HCT116 (cell line): ENCODE results near the gene MCUR1. TPM values are rescaled to one million over a fixed set of nuclear protein-coding genes. Genes with fewer than 3 reads are reported as not detected.

Experiments
- ATAC-seq: fragments of 200-7000 bp; cut with Tn5 transposase; 2 replicates; pipeline ENCODE4 v1.9.1; 2020; ENCODE audit warnings: mild to moderate bottlenecking, moderate library complexity
- BruUV-seq: library from RNA; stranded (reverse); fragments of 400-500 nt; replicated peaks from 2 replicates; lab custom pipeline; 2021; lab: Mats Ljungman, UMichigan
- CTCF ChIA-PET: fragments of 300-600 bp; sonication (Branson Sonifier 250); formaldehyde crosslinking; loops from one replicate; lab custom pipeline; 2021; ENCODE audit warnings: antibody characterized with exemption; lab: Charles Lee
- POLR2A ChIA-PET: fragments of 300-600, 350-600 bp; sonication (Branson Sonifier 250); formaldehyde crosslinking; loops from one replicate; lab custom pipeline; 2021; ENCODE audit warnings: antibody characterized with exemption; lab: Charles Lee
- RAD21 ChIA-PET, 2 experiments: fragments of 300-600 bp; sonication (Branson Sonifier 250); formaldehyde crosslinking; loops; one replicate each; lab custom pipeline; 2023; ENCODE audit warnings: low total read pairs in 2 of 2; ENCODE audit not compliant: uncharacterized antibody in 2 of 2, unreplicated experiment in 2 of 2, low non-redundant PET in 1 of 2; lab: Charles Lee
- DNase-seq: peaks from one replicate; pipeline ENCODE4 v3.0.0-alpha.2; 2010; ENCODE audit warnings: low read depth, low spot score
- H2AFZ ChIP-seq: fragments of 200-600 bp; shearing (Covaris generic), sonication (generic); 2 replicates; pipeline ENCODE4 v1.6.1; 2017; ENCODE audit warnings: low read depth, mixed run types, mixed read lengths, antibody characterized with exemption, low read length; ENCODE audit not compliant: poor library complexity, severe bottlenecking
- H3K27ac ChIP-seq: 2 replicates; pipeline ENCODE4 v1.5.1; 2012; ENCODE audit warnings: low read depth, low read length
- H3K27me3 ChIP-seq: fragments of 200-600 bp; sonication (generic); 2 replicates; pipeline ENCODE4 v1.6.1; 2016; ENCODE audit warnings: mixed run types, low read length, mixed read lengths; ENCODE audit not compliant: insufficient read depth
- H3K36me3 ChIP-seq, 2 experiments: fragments of 200-500 bp in 1 of 2; fragments of 200-600 bp in 1 of 2; sonication (Bioruptor generic) in 1 of 2; sonication (generic) in 1 of 2; 2 replicates each; pipeline versions ENCODE4 v1.5.1 to v1.6.1; 2014 to 2016; ENCODE audit warnings: low read length in 2 of 2, inconsistent platforms in 1 of 2, mixed read lengths in 1 of 2, mixed run types in 1 of 2; ENCODE audit not compliant: insufficient read depth in 2 of 2, control insufficient read depth in 1 of 2
- H3K4me1 ChIP-seq, 2 experiments: fragments of 200-600 bp in 1 of 2; sonication (generic) in 1 of 2; 2 replicates each; pipeline versions ENCODE4 v1.5.1 to v1.6.1; 2012 to 2017; ENCODE audit warnings: low read length in 2 of 2, inconsistent platforms in 1 of 2, mild to moderate bottlenecking in 1 of 2, mixed read lengths in 1 of 2, mixed run types in 1 of 2, moderate library complexity in 1 of 2; ENCODE audit not compliant: insufficient read depth in 2 of 2, control insufficient read depth in 1 of 2
- H3K4me2 ChIP-seq: fragments of 200-600 bp; sonication (generic); 2 replicates; pipeline ENCODE4 v1.6.1; 2017; ENCODE audit warnings: mixed run types, low read length, mixed read lengths
- H3K4me3 ChIP-seq, 2 experiments: fragments of 200-600 bp in 1 of 2; sonication (generic) in 1 of 2; replicated peaks in 1 of 2; 2 replicates each; pipeline ENCODE4 v1.5.1; 2011 to 2016; ENCODE audit warnings: low read length in 2 of 2, control low read depth in 1 of 2, low read depth in 1 of 2, mild to moderate bottlenecking in 1 of 2, mixed read lengths in 1 of 2, mixed run types in 1 of 2
- H3K79me2 ChIP-seq: fragments of 200-600 bp; sonication (generic); 2 replicates; pipeline ENCODE4 v1.6.1; 2017; ENCODE audit warnings: mild to moderate bottlenecking, mixed run types, low read length, moderate library complexity, mixed read lengths; ENCODE audit not compliant: insufficient read depth
- H3K9ac ChIP-seq: fragments of 200-600 bp; sonication (generic); 2 replicates; pipeline ENCODE4 v1.6.1; 2016; ENCODE audit warnings: low read length, mixed read lengths
- H3K9me2 ChIP-seq: fragments of 200-600 bp; sonication (generic), shearing (Covaris generic); 2 replicates; pipeline ENCODE4 v1.6.1; 2017; ENCODE audit warnings: mixed run types, mild to moderate bottlenecking, moderate library complexity; ENCODE audit not compliant: insufficient read depth
- H3K9me3 ChIP-seq, 2 experiments: fragments of 200-500 bp in 1 of 2; fragments of 200-600 bp in 1 of 2; sonication (Bioruptor generic) in 1 of 2; sonication (generic) in 1 of 2; 2 replicates each; pipeline ENCODE4 v1.6.1; 2014 to 2017; ENCODE audit warnings: low read length in 2 of 2, mixed read lengths in 2 of 2, inconsistent platforms in 1 of 2, low read depth in 1 of 2, mild to moderate bottlenecking in 1 of 2, mixed run types in 1 of 2, moderate library complexity in 1 of 2; ENCODE audit not compliant: control insufficient read depth in 1 of 2, insufficient read depth in 1 of 2
- H4K20me1 ChIP-seq: fragments of 200-600 bp; sonication (generic), shearing (Covaris generic); 2 replicates; pipeline ENCODE4 v1.6.1; 2017; ENCODE audit warnings: mixed run types, mild to moderate bottlenecking, moderate library complexity; ENCODE audit not compliant: insufficient read depth
- ATF3 ChIP-seq: IDR thresholded peaks from 2 replicates; pipeline ENCODE4 v1.6.1; 2012
- CEBPB ChIP-seq: IDR thresholded peaks from 2 replicates; pipeline ENCODE4 v1.6.1; 2012; ENCODE audit warnings: low read depth
- EGR1 ChIP-seq: IDR thresholded peaks from 2 replicates; pipeline ENCODE4 v1.6.1; 2012; ENCODE audit warnings: low read depth
- EZH2phosphoT487 ChIP-seq: fragments of 200-600 bp; IDR thresholded peaks from 2 replicates; pipeline ENCODE4 v1.6.1; 2018; ENCODE audit warnings: antibody characterized with exemption, borderline replicate concordance
- JUND ChIP-seq: IDR thresholded peaks from 2 replicates; pipeline ENCODE4 v1.6.1; 2012
- MAX ChIP-seq: IDR thresholded peaks from 2 replicates; pipeline ENCODE4 v1.6.1; 2012
- REST ChIP-seq: IDR thresholded peaks from 2 replicates; pipeline ENCODE4 v1.6.1; 2012; ENCODE audit warnings: low read depth
- ZBTB33 ChIP-seq: IDR thresholded peaks from 2 replicates; pipeline ENCODE4 v1.6.1; 2011; ENCODE audit warnings: mild to moderate bottlenecking, low read length, moderate library complexity; ENCODE audit not compliant: insufficient replicate concordance; ENCODE audit errors: extremely low read depth
- ZFX ChIP-seq: fragments of 450-650 bp; IDR thresholded peaks from 2 replicates; pipeline ENCODE4 v1.6.1; 2017
- ZNF274 ChIP-seq: fragments of 200-500 bp; sonication (Bioruptor generic); IDR thresholded peaks from 2 replicates; pipeline ENCODE4 v1.6.1; 2014; ENCODE audit warnings: mild to moderate bottlenecking, low read depth, low read length, inconsistent platforms
- intact Hi-C: fragments of 100-400 bp; cut with micrococcal nuclease; formaldehyde crosslinking; loops from 2 replicates; pipeline ENCODE4 v1.10.0; 2022
- total RNA-seq: library from RNA; stranded (reverse); gene quantifications from one replicate; pipeline ENCODE4 v1.2.1, GENCODE V29; 2021; ENCODE audit not compliant: unreplicated experiment

Gene MCUR1
- total RNA-seq, 1 experiment from 2014 or later = 33.2 TPM

GRCh38 chr6:13808801-13809200 lies 5.6 kb downstream of the MCUR1 start:
- Histone ChIP-seq H3K36me3 (peaks cover 0 to 8% of the 10 kb centered on the region in 2 experiments; a peak in 1 of 4 replicates), H3K4me2 (no peak overlapping the region), H3K27me3 (no peaks in the 10 kb centered on the region), H3K79me2 (peaks cover 55% of the 10 kb centered on the region), H2AFZ (no peak overlapping the region), H3K9ac (no peak overlapping the region), H4K20me1 (no peaks in the 10 kb centered on the region; the same call in 1 of the 2 replicates), H3K9me3 (no peaks in the 10 kb centered on the region), H3K27ac (no peak overlapping the region), H3K4me1 (peaks cover 0 to 7% of the 10 kb centered on the region in 2 experiments; a peak in 3 of 4 replicates), H3K9me2 (no peaks in the 10 kb centered on the region), H3K4me3 (no peak overlapping the region)
- intact Hi-C loops = no loop called here
- POLR2A ChIA-PET = no interaction called here
- DNase-seq = no peak
- TF ChIP-seq ZNF274 (no peak), ZBTB33 (no peak), MAX (no peak), REST (no peak), CEBPB (no peak), EGR1 (no peak), EZH2phosphoT487 (no peak), ZFX (no peak), ATF3 (no peak), JUND (no peak)
- CTCF ChIA-PET = interaction anchor here (1.0 kb wide), 1 partner anchor 258 kb away, joined by 3 read pairs; no protein-coding TSS in a partner anchor
- no TSS peak for BruUV-seq
- ATAC-seq = no peak
- RAD21 ChIA-PET = no interaction called here
